Right lobe of liver (tissue), 4 donors: Measurements from ENCODE around the gene DSN1.

Experiments
- POLR2A ChIP-seq: fragments of 450-650 bp; IDR thresholded peaks from one replicate; pipeline ENCODE4 v1.6.1; 2017; ENCODE audit warnings: antibody characterized with exemption, mild to moderate bottlenecking
- TF ChIP-seq, protein P1 (sequence below), 4 donors: fragments of 200-600 bp in 3 of 4; fragments of 450-650 bp in 1 of 4; IDR thresholded peaks; one replicate each; pipeline versions ENCODE4 v1.5.1 to v1.8.0; 2016 to 2022; ENCODE audit warnings: antibody characterized with exemption in 4 of 4, mild to moderate bottlenecking in 2 of 4
- donor health status: DM: no; HTN: no; CAD: no.
- donor health status: DM: no; HTN: no; CAD: no.
- donor health status: DM: no; HTN: yes; CAD: no.

DNA sequence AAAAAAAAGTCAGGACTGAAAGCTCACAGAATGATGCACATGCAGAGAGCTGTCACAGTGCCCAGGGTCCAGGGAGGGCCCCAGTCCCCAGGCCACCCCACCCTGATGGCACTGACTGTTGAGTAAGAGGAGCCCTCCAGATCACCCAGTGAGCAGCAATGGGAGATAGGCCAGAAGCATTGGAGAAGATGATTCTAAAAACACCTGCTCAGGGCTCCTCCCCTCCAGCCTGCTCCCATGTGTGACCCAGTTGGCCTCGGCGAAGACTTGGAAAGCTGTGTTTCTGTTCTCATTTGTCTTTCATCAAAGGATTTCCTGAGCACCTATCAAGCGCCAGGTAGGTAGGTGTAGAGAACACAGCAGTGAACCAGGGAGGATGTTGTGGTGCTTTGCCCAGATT is 43.9 kb upstream of the DSN1 start:
- TF ChIP-seq, protein P1, sequence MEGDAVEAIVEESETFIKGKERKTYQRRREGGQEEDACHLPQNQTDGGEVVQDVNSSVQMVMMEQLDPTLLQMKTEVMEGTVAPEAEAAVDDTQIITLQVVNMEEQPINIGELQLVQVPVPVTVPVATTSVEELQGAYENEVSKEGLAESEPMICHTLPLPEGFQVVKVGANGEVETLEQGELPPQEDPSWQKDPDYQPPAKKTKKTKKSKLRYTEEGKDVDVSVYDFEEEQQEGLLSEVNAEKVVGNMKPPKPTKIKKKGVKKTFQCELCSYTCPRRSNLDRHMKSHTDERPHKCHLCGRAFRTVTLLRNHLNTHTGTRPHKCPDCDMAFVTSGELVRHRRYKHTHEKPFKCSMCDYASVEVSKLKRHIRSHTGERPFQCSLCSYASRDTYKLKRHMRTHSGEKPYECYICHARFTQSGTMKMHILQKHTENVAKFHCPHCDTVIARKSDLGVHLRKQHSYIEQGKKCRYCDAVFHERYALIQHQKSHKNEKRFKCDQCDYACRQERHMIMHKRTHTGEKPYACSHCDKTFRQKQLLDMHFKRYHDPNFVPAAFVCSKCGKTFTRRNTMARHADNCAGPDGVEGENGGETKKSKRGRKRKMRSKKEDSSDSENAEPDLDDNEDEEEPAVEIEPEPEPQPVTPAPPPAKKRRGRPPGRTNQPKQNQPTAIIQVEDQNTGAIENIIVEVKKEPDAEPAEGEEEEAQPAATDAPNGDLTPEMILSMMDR (IDR thresholded peaks at IDR 0.05) = no peak
- no peak for TF ChIP-seq POLR2A
